Esophagus squamous epithelium (tissue), 4 donors: ENCODE data around the gene ROR2.

ENCODE experiments used
- POLR2A ChIP-seq, 4 donors: fragments of 450-650 bp; IDR thresholded peaks; one replicate each; pipeline ENCODE4 v1.6.1; 2017; ENCODE audit warnings: antibody characterized with exemption in 4 of 4, mild to moderate bottlenecking in 4 of 4, moderate library complexity in 3 of 4
- TF ChIP-seq, protein P1 (sequence below), 6 experiments: fragments of 450-650 bp in 4 of 6; fragments of 200-600 bp in 2 of 6; sonication (generic) in 2 of 6; IDR thresholded peaks; one replicate each; pipeline ENCODE4 v1.5.1; 2016 to 2019; ENCODE audit warnings: antibody characterized with exemption in 6 of 6, mild to moderate bottlenecking in 4 of 6, moderate library complexity in 4 of 6

DNA sequence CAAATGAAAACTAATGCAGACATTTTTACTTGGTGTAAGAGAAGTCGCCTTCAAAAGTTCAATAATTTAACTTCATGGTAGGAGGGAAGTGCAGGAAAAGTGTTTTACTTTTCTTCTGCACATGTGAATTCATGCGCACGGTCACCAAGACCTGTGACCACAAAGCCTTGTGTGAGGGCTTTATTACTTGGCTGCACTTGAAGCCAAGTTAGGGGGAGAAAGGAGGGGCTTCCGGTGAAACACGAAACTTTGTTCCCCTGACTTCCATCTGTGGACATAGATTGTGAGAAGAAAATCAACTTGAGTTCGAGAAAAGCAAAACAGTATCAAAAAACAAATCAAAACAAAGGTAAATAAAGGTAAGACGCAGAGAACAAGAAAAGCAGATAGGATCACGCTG, 239.9 kb downstream of the ROR2 start:
- TF ChIP-seq, protein P1, sequence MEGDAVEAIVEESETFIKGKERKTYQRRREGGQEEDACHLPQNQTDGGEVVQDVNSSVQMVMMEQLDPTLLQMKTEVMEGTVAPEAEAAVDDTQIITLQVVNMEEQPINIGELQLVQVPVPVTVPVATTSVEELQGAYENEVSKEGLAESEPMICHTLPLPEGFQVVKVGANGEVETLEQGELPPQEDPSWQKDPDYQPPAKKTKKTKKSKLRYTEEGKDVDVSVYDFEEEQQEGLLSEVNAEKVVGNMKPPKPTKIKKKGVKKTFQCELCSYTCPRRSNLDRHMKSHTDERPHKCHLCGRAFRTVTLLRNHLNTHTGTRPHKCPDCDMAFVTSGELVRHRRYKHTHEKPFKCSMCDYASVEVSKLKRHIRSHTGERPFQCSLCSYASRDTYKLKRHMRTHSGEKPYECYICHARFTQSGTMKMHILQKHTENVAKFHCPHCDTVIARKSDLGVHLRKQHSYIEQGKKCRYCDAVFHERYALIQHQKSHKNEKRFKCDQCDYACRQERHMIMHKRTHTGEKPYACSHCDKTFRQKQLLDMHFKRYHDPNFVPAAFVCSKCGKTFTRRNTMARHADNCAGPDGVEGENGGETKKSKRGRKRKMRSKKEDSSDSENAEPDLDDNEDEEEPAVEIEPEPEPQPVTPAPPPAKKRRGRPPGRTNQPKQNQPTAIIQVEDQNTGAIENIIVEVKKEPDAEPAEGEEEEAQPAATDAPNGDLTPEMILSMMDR (IDR thresholded peaks at IDR 0.05), result no peak
- TF ChIP-seq POLR2A (IDR thresholded peaks at IDR 0.05), result no peak
